Pulmonary artery endothelial cell (primary cell): Measurements from ENCODE around the gene NMRAL1. TPM values are rescaled to one million over a fixed set of nuclear protein-coding genes. Genes with fewer than 3 reads are reported as not detected.
A peak's percentile ranks its signal among the peaks of the same experiment; 100 is the strongest.

Experiments
- DNase-seq: peaks from one replicate; pipeline ENCODE4 v3.0.0-alpha.2; 2011; ENCODE audit warnings: low read depth, low spot score
- total RNA-seq: library from RNA; depleted of rRNA; stranded (reverse); fragments of >200 nt; gene quantifications from 2 replicates; pipeline ENCODE4 v1.2.3, GENCODE V29; 2014

The NMRAL1 gene
- total RNA-seq, 1 donor from 2014 or later, result 86.6 TPM

- no peak for DNase-seq
Observed at GRCh38 chr16:4505356-4506147, 31.1 kb upstream of the NMRAL1 start.

- DNase-seq, result peak; percentile 46
Observed at GRCh38 chr16:4501071-4501478, 26.6 kb upstream of the NMRAL1 start.

GRCh38 chr16:4500272-4500671 lies 25.8 kb upstream of the NMRAL1 start:
- peak; percentile 62 for DNase-seq

- DNase-seq, result no peak
Observed at GRCh38 chr16:4499196-4499555, 24.8 kb upstream of the NMRAL1 start.

- DNase-seq, result no peak
Observed at GRCh38 chr16:4498546-4499195, 24.2 kb upstream of the NMRAL1 start.

- no peak for DNase-seq
Observed at GRCh38 chr16:4496305-4496704, 21.9 kb upstream of the NMRAL1 start.

DNA sequence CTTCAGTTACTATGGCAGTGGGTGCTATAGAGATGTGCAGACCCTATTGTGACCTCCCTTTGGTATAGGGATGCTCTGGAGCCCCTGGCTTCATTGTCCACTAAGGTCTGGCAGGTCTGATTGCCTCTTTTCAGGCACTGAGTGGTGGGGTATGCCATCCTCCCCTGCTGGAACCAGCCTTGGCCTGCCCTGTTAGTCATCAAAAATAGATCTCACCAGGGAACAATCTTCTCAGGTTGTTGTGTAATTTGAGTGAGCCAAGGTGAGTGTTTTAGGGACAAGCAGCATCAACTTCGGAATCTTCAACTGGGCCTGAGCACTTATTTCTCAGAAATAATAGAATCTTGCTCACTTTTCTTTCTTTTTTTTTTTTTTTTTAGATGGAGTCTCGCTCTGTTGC lies 21.3 kb upstream of the NMRAL1 start:
- no peak for DNase-seq

GRCh38 chr16:4494746-4495490 lies 20.5 kb upstream of the NMRAL1 start:
- no peak for DNase-seq

DNA sequence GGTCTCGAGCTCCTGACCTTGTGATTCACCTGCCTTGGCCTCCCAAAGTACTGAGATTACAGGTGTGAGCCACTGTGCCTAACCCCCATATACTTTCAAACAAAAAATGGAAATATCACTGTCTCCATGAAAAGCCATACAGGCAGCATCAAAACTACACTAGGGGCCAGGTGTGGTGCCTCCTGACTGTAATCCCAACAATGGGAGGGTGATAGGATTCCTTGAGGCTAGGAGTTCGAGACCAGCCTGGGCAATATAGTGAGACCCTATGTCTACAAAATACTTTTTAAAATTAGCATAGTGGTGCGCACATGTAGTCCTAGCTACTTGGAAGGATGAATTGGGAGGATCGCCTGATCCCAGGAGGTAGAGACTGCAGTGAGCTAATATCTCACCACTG lies 17.5 kb upstream of the NMRAL1 start:
- no peak for DNase-seq

DNA sequence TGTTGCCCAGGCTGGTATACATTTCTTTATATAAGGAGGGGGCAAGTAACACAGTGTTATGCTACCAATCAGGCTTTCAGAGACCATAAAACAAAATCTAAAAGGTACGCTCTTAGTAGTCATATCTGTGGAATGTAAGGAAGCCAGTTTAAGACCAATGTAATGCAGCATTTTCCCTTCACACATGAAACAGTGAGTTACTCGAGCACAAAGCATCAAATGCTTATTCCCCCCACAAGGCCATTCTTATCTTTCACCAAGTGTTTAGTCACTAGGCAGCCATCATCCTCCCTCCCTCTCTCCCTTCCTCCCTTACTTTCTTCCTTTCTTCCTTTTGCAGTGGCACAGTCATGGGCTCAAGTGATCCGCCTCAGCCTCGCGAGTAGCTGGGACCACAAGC lies 14.6 kb upstream of the NMRAL1 start:
- DNase-seq, result no peak

- no peak for DNase-seq
Observed at GRCh38 chr16:4488499-4488967, 14.1 kb upstream of the NMRAL1 start.

GRCh38 chr16:4487955-4488498 lies 13.6 kb upstream of the NMRAL1 start:
- DNase-seq, result no peak

DNA sequence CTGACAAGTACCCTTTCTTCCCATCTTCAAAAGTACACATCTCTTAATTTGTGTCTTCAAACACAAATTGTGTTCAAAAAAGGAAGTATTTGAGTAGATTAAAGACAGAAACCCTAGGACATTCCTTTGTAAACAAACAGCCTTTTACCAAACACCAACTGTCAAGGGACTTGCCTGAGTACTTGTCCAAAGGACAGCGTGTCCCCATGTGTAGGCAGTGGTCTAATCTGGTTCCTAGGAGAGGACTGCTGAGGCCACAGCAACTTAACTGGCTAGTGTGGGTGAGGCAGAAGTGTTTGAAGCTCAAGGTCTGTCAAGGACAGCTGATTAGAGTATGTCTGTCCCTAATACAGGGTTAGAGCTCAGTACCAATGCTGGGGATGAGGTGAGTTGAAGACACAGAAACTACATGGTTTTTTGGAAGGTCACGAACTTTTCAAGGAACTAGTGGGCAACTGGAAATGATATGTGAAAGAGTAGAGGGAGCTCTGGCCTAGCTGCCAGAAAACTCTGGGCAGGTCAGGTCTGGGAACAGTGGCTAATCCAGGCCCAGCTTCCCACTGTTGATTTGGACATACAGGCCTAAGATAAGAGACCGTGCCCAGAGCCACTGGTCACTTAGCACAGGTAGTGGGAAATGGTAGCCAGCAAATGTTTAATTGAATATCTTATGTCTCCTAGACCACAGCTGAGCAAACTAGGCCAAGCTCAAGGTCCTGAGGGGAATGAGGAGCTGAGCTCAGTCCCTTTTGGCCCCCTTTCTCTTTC lies 11.9 kb upstream of the NMRAL1 start:
- DNase-seq, result no peak

DNA sequence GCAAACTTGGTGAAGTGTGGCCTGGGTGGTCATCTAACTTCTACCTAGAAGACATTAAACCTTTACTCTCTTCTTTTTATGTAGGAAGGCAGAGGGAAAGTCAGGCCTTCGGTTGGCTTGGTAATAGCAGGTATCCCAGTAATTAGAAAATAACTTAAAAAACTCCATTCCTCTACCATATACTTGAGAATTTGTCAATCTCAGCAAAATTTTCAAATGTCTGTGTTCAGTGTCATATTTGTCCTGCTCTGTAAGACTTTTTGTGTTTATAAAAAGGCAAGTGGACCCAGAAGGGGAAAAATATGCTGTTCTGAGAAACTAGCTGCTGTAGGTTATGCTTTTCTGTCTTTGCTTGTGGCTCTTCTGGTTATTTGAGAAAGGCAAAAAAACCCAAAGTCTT lies 7.5 kb upstream of the NMRAL1 start:
- DNase-seq, result no peak

- no peak for DNase-seq
Observed at GRCh38 chr16:4481526-4481925, 7.1 kb upstream of the NMRAL1 start.

GRCh38 chr16:4477966-4478365 lies 3.5 kb upstream of the NMRAL1 start:
- peak; percentile 87 for DNase-seq

GRCh38 chr16:4475880-4476788 lies 1.7 kb upstream of the NMRAL1 start, which contains the start of gene HMOX2:
TSS of gene HMOX2 (plus strand) at chr16:4476398. CDS start at chr16:4505525, 29,127 bp downstream.
- peak; percentile 73 for DNase-seq

- no peak for DNase-seq
Observed at GRCh38 chr16:4472880-4473279, 1.5 kb downstream of the NMRAL1 start.

- DNase-seq, result no peak
Observed at GRCh38 chr16:4471869-4472268, 2.6 kb downstream of the NMRAL1 start.

GRCh38 chr16:4468972-4469371 lies 5.5 kb downstream of the NMRAL1 start:
- no peak for DNase-seq
